Neural cell (in vitro differentiated cells): ENCODE results near the gene FKBP3. TPM values are rescaled to one million over a fixed set of nuclear protein-coding genes. Genes with fewer than 3 reads are reported as not detected.
A peak's percentile ranks its signal among the peaks of the same experiment; 100 is the strongest.
"Not testable (repeated sequence)": the region's sequence is repeated elsewhere in the genome, so short reads cannot be mapped to it uniquely, and the experiment has no call there.

Experiments used
- H2AFZ ChIP-seq: fragments of 200-600, 300-800 bp; sonication (generic), shearing (Covaris generic); 2 replicates; pipeline ENCODE4 v1.6.0; 2014; ENCODE audit warnings: low read depth, mild to moderate bottlenecking, antibody characterized with exemption, low read length, moderate library complexity
- H3F3A ChIP-seq: fragments of 200-600 bp; shearing (Covaris generic); 2 replicates; pipeline ENCODE4 v1.6.1; 2016; ENCODE audit warnings: mild to moderate bottlenecking, moderate library complexity, mixed read lengths, antibody characterized with exemption, low read length; ENCODE audit not compliant: insufficient read depth, poor library complexity, severe bottlenecking
- H3K27ac ChIP-seq: fragments of 200-600, 300-800 bp; sonication (generic), shearing (Covaris generic); 2 replicates; pipeline ENCODE4 v1.5.1; 2014; ENCODE audit warnings: mild to moderate bottlenecking, low read length, moderate library complexity
- H3K27me3 ChIP-seq: fragments of 300-800, 200-600 bp; sonication (generic), shearing (Covaris generic); 2 replicates; pipeline ENCODE4 v1.6.0; 2014; ENCODE audit warnings: mild to moderate bottlenecking, low read depth, low read length, moderate library complexity; ENCODE audit not compliant: insufficient read depth
- H3K36me3 ChIP-seq: fragments of 300-800, 200-600 bp; sonication (generic), shearing (Covaris generic); 2 replicates; pipeline ENCODE4 v1.5.1; 2014; ENCODE audit warnings: mild to moderate bottlenecking, antibody characterized with exemption, low read length, moderate library complexity; ENCODE audit not compliant: insufficient read depth
- H3K4me2 ChIP-seq: fragments of 300-800, 200-600 bp; sonication (generic), shearing (Covaris generic); 2 replicates; pipeline ENCODE4 v1.6.0; 2014; ENCODE audit warnings: mild to moderate bottlenecking, low read length
- H3K4me3 ChIP-seq: fragments of 300-800, 200-600 bp; sonication (generic), shearing (Covaris generic); 2 replicates; pipeline ENCODE4 v1.5.1; 2014; ENCODE audit warnings: mild to moderate bottlenecking, low read length, moderate library complexity
- H3K79me2 ChIP-seq: fragments of 200-600 bp; shearing (Covaris generic); replicated peaks from 2 replicates; pipeline ENCODE4 v1.6.0; 2014; ENCODE audit warnings: mild to moderate bottlenecking, low read length, moderate library complexity; ENCODE audit not compliant: insufficient read depth
- H3K9ac ChIP-seq: fragments of 300-800, 200-600 bp; sonication (generic), shearing (Covaris generic); 2 replicates; pipeline ENCODE4 v1.6.1; 2016; ENCODE audit warnings: mild to moderate bottlenecking, low read length, mixed read lengths
- H3K9me2 ChIP-seq: fragments of 200-600 bp; shearing (Covaris generic); 2 replicates; pipeline ENCODE4 v1.6.1; 2016; ENCODE audit warnings: mild to moderate bottlenecking, low read length, mixed read lengths; ENCODE audit not compliant: insufficient read depth
- H3K9me3 ChIP-seq: fragments of 200-600, 300-800 bp; sonication (generic), shearing (Covaris generic); 2 replicates; pipeline ENCODE4 v1.6.1; 2016; ENCODE audit warnings: mild to moderate bottlenecking, mixed run types, low read length, moderate library complexity, mixed read lengths
- H4K20me1 ChIP-seq: fragments of 200-600 bp; shearing (Covaris generic); 2 replicates; pipeline ENCODE4 v1.6.1; 2016; ENCODE audit warnings: mild to moderate bottlenecking, mixed run types; ENCODE audit not compliant: insufficient read depth
- EP300 ChIP-seq: fragments of 450-650 bp; conservative IDR thresholded peaks from 2 replicates; pipeline ENCODE4 v1.6.1; 2014; ENCODE audit warnings: antibody characterized with exemption, mild to moderate bottlenecking, moderate library complexity; ENCODE audit not compliant: poor library complexity, severe bottlenecking
- EZH2 ChIP-seq: fragments of 200-600, 300-800 bp; shearing (Covaris generic), sonication (generic); IDR thresholded peaks from 2 replicates; pipeline ENCODE4 v1.6.1; 2014; ENCODE audit warnings: antibody characterized with exemption, low read length, borderline replicate concordance, mild to moderate bottlenecking; ENCODE audit not compliant: insufficient read depth, poor library complexity, severe bottlenecking
- MXI1 ChIP-seq: fragments of 450-650 bp; conservative IDR thresholded peaks from 2 replicates; pipeline ENCODE4 v1.6.1; 2014; ENCODE audit warnings: antibody characterized with exemption, mild to moderate bottlenecking; ENCODE audit not compliant: poor library complexity, severe bottlenecking
- SMC3 ChIP-seq: fragments of 450-650 bp; conservative IDR thresholded peaks from 2 replicates; pipeline ENCODE4 v1.6.1; 2014; ENCODE audit warnings: antibody characterized with exemption, mild to moderate bottlenecking, moderate library complexity; ENCODE audit not compliant: poor library complexity
- TAF1 ChIP-seq: IDR thresholded peaks from 2 replicates; pipeline ENCODE4 v1.6.1; 2012; ENCODE audit warnings: low read depth
- polyA plus RNA-seq: library from polyadenylated mRNA; depleted of rRNA; stranded (reverse); fragments of >200 nt; gene quantifications from 2 replicates; pipeline ENCODE4 v1.2.3, GENCODE V29; 2014
- TF ChIP-seq, protein P1 (sequence below): IDR thresholded peaks from 2 replicates; pipeline ENCODE4 v1.6.1; 2012; ENCODE audit warnings: borderline replicate concordance
- TF ChIP-seq, protein P2 (sequence below): fragments of 450-650 bp; IDR thresholded peaks from 2 replicates; pipeline ENCODE4 v1.5.1; 2014; ENCODE audit warnings: antibody characterized with exemption, mild to moderate bottlenecking, moderate library complexity; ENCODE audit not compliant: poor library complexity, severe bottlenecking

The FKBP3 gene
- polyA plus RNA-seq, 1 donor from 2014 or later, result 189 TPM

DNA sequence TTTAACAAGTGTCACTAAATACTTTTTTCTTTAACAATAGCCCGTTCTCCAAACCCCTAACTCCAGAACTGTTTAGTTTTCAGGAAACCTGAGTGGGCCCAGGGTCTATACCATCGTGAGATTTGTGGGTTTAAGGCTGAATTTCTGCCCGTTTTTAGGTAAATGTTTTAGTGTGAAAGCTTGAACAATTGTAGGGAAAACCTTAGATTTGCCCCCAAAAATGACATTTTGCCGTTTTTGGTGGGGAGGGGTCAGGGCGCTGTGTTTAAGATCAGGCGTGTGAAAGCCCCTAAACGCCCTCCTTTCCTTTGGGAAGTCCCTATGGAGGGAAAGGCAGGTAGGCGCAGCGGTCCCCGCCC lies 50.7 kb downstream of the FKBP3 start:
- H2AFZ ChIP-seq, result peak overlapping the region; percentile 94
- no peaks in the 10 kb centered on the region for H3K9me3 ChIP-seq
- no peak for TF ChIP-seq TAF1
- TF ChIP-seq, protein P1, sequence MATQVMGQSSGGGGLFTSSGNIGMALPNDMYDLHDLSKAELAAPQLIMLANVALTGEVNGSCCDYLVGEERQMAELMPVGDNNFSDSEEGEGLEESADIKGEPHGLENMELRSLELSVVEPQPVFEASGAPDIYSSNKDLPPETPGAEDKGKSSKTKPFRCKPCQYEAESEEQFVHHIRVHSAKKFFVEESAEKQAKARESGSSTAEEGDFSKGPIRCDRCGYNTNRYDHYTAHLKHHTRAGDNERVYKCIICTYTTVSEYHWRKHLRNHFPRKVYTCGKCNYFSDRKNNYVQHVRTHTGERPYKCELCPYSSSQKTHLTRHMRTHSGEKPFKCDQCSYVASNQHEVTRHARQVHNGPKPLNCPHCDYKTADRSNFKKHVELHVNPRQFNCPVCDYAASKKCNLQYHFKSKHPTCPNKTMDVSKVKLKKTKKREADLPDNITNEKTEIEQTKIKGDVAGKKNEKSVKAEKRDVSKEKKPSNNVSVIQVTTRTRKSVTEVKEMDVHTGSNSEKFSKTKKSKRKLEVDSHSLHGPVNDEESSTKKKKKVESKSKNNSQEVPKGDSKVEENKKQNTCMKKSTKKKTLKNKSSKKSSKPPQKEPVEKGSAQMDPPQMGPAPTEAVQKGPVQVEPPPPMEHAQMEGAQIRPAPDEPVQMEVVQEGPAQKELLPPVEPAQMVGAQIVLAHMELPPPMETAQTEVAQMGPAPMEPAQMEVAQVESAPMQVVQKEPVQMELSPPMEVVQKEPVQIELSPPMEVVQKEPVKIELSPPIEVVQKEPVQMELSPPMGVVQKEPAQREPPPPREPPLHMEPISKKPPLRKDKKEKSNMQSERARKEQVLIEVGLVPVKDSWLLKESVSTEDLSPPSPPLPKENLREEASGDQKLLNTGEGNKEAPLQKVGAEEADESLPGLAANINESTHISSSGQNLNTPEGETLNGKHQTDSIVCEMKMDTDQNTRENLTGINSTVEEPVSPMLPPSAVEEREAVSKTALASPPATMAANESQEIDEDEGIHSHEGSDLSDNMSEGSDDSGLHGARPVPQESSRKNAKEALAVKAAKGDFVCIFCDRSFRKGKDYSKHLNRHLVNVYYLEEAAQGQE, result no peak
- TF ChIP-seq, protein P2, sequence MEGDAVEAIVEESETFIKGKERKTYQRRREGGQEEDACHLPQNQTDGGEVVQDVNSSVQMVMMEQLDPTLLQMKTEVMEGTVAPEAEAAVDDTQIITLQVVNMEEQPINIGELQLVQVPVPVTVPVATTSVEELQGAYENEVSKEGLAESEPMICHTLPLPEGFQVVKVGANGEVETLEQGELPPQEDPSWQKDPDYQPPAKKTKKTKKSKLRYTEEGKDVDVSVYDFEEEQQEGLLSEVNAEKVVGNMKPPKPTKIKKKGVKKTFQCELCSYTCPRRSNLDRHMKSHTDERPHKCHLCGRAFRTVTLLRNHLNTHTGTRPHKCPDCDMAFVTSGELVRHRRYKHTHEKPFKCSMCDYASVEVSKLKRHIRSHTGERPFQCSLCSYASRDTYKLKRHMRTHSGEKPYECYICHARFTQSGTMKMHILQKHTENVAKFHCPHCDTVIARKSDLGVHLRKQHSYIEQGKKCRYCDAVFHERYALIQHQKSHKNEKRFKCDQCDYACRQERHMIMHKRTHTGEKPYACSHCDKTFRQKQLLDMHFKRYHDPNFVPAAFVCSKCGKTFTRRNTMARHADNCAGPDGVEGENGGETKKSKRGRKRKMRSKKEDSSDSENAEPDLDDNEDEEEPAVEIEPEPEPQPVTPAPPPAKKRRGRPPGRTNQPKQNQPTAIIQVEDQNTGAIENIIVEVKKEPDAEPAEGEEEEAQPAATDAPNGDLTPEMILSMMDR, result no peak
- no peak for TF ChIP-seq SMC3
- no peak for TF ChIP-seq EZH2
- TF ChIP-seq MXI1, result no peak
- no peak for TF ChIP-seq EP300
- H3K36me3 ChIP-seq, result no peaks in the 10 kb centered on the region
- peak overlapping the region; percentile 92 for H3K4me2 ChIP-seq
- H3K27me3 ChIP-seq, result no peaks in the 10 kb centered on the region
- peaks cover 44% of the 10 kb centered on the region for H3K79me2 ChIP-seq
- peak overlapping the region; percentile 96 for H3K4me3 ChIP-seq
- no peak overlapping the region for H3K27ac ChIP-seq
- no peaks in the 10 kb centered on the region for H3K9me2 ChIP-seq
- no peaks in the 10 kb centered on the region for H3F3A ChIP-seq
- no peaks in the 10 kb centered on the region for H4K20me1 ChIP-seq
- H3K9ac ChIP-seq, result peak overlapping the region; percentile 88

DNA sequence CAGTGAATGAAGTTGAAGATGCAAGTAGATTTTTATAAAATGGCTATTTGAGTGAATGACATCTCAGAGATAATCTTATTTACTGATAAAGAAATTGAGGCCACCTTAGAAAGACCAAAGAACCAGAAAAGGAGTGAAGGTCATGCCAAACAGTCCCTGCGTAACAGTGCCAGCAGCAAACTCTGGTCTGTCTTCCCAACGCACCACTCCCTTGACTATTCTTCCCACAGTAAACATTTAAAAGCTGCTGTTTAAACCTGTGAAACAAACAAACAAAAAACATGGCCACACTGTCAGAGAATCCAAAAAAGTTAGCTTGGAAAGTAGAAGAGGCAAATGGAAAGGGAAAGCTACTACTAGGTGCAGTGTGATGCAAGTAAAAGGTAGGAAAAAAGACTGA lies 51.9 kb downstream of the FKBP3 start:
- Histone ChIP-seq H3K4me2 (no peak overlapping the region), H3K27me3 (no peaks in the 10 kb centered on the region), H3K9me3 (no peaks in the 10 kb centered on the region), H3K9me2 (no peaks in the 10 kb centered on the region), H3K27ac (no peak overlapping the region), H3K4me3 (no peak overlapping the region), H3F3A (no peaks in the 10 kb centered on the region), H4K20me1 (no peaks in the 10 kb centered on the region), H3K9ac (no peak overlapping the region), H3K36me3 (no peaks in the 10 kb centered on the region), H3K79me2 (peaks cover 34% of the 10 kb centered on the region), H2AFZ (no peak overlapping the region)
- TF ChIP-seq MXI1 (no peak), TAF1 (no peak), SMC3 (no peak)

DNA sequence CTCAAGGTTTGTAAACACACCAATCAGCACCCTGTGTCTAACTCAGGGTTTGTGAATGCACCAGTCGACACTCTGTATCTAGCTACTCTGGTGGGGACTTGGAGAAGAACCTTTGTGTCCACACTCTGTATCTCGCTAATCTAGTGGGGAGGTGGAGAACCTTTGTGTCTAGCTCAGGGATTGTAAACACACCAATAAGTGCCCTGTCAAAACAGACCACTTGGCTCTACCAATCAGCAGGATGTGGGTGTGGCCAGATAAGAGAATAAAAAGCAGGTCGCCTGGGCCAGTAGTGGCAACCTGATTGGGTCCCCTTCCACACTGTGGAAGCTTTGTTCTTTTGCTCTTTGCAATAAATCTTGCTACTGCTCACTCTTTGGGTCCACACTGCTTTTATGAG lies 53.2 kb downstream of the FKBP3 start:
- not testable (repeated sequence) for H3K4me3 ChIP-seq, H3K9me2 ChIP-seq, H3K9ac ChIP-seq, H3K36me3 ChIP-seq, H3F3A ChIP-seq, H3K27ac ChIP-seq, H4K20me1 ChIP-seq, H3K27me3 ChIP-seq, H3K4me2 ChIP-seq, H3K9me3 ChIP-seq, H2AFZ ChIP-seq
- H3K79me2 ChIP-seq, result peaks cover 21% of the 10 kb centered on the region

DNA sequence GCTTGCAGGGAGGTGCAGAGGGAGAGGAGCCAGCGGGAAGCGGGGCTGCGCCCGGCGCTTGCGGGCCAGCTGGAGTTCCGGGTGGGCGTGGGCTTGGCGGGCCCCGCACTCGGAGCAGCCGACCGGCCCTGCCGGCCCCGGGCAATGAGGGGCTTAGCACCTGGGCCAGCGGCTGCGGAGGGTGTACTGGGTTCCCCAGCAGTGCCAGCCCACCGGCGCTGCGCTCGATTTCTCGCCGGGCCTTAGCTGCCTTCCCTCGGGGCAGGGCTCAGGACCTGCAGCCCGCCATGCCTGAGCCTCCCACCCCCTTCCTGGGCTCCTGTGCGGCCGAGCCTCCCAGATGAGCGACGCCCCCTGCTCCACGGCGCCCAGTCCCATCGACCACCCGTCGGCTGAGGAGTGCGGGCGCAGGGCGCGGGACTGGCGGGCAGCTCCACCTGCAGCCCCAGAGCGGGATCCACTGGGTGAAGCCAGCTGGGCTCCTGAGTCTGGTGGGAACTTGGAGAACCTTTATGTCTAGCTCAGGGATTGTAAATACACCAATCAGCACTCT lies 53.8 kb downstream of the FKBP3 start:
- not testable (repeated sequence) for H3K27ac ChIP-seq, H2AFZ ChIP-seq, H3K9ac ChIP-seq, H3K36me3 ChIP-seq, H3F3A ChIP-seq, H4K20me1 ChIP-seq, H3K9me2 ChIP-seq, H3K27me3 ChIP-seq, H3K9me3 ChIP-seq, H3K4me3 ChIP-seq, H3K4me2 ChIP-seq
- peaks cover 15% of the 10 kb centered on the region for H3K79me2 ChIP-seq
